ENCODE measurements around the gene OCA2.
A peak's percentile ranks its signal among the peaks of the same experiment; 100 is the strongest.

The OCA2 gene

DNA sequence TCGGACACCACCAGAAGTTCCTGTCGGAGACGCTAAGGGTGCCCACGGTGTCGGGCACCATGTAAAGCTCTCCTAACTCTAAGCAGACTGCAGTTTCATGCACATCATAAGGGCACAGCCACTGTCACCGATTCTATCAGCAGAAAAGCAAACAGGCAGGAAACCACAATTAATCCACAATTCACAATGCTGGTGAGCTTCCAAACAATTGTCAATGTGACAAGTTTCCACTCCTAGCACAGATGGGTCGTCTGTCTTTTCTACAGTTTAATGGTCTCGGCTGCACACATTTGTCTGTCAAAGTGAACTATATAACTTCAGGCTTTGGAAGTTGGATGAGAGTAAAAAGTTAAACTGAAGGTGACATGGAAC, 8.8 kb upstream of the OCA2 start:
- DNase-seq (ENCODE audit: low read depth): no peak
- H3K4me3 ChIP-seq (ENCODE audit: low read depth, low read length): no peak overlapping the region
- TF ChIP-seq, protein P1, sequence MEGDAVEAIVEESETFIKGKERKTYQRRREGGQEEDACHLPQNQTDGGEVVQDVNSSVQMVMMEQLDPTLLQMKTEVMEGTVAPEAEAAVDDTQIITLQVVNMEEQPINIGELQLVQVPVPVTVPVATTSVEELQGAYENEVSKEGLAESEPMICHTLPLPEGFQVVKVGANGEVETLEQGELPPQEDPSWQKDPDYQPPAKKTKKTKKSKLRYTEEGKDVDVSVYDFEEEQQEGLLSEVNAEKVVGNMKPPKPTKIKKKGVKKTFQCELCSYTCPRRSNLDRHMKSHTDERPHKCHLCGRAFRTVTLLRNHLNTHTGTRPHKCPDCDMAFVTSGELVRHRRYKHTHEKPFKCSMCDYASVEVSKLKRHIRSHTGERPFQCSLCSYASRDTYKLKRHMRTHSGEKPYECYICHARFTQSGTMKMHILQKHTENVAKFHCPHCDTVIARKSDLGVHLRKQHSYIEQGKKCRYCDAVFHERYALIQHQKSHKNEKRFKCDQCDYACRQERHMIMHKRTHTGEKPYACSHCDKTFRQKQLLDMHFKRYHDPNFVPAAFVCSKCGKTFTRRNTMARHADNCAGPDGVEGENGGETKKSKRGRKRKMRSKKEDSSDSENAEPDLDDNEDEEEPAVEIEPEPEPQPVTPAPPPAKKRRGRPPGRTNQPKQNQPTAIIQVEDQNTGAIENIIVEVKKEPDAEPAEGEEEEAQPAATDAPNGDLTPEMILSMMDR (IDR thresholded peaks at IDR 0.05; ENCODE audit: low read depth, low read length, missing control alignments): no peak

DNA sequence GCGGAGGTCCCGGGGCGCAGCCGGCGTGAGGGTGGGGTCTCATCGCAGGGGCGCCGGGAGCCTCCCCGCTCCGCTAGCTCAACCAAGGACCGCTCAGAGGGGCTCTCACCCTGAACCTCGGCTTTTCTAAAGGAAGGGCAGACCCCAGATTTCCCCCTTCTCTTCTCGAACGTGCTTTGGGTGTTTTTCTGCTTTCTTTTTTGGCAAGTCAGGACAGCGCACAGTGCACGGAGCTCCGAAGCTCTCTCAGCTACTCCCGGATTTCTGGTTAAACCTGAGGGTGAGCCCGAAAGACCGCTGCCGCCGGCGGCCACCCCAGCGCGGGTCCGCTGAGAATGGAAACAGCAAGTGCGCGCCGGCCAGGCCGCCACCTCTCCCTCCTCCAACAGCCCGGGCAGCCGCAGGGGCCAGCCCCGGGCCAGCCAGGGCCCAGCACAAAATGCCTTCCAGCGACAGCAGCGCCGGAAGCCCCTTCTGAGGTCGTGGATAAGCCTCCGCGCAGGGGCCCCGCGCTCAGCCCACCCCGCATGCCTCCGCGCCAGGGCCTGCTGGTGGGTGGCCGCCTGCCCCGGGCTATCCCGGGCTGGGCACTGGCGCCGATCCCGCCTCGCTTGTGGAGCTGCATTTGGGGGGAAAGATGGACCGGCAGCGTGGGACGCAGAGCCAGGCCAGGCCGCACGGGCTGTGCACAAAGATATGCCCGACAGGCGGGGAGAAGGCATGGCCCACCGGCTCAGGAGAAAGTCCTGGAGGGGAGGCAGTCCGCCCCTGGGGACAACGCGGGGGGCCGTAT, 8.2 kb upstream of the OCA2 start:
- TF ChIP-seq, protein P1 (IDR thresholded peaks at IDR 0.05; ENCODE audit: low read depth, low read length, missing control alignments): no peak
- no peak for DNase-seq (ENCODE audit: low read depth)
- peak overlapping the region; percentile 30 for H3K4me3 ChIP-seq (ENCODE audit: low read depth, low read length)

DNA sequence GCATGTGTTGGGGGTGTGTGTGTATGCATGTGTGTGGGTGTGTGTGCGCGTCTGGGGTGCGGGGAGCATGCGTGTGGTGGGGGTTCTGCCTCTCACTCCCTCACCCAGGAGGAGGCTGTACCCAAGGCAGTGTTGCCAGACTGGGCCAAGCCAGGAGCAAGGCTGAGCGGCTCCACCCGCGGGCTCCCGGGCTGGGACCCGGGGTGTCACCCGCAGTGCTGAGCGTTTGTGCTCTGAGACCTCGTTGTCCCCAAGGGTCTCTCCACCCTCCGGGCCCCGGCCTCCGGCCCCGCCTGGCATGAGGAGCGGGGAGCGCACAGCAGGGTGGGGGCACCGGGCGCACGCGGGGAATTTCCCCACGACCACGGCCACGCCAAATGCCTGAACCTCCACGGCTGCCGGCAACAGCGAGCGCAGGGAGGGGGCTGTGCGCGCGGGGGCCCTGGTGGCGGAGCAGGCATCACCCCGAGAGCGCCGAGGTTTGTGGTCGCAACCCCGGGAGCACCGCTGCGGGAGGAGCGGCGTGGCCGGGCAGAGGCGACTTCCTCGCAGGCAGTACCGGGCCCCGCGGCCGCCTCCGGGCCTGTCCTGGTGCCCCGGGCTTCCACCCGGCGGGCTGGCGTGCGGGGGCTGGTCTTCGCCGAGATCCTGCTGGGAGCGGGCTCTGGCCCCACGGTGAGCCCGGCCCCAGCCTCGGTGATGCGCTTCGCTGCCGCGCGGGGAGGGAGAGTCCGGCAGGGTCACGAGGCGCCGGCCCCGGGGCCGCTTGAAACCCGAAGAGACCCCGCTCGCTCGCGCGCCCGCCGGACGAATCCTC, 7.4 kb upstream of the OCA2 start:
- H3K4me3 ChIP-seq (ENCODE audit: low read depth, low read length): peak overlapping the region; percentile 30
- TF ChIP-seq, protein P1 (IDR thresholded peaks at IDR 0.05; ENCODE audit: low read depth, low read length, missing control alignments): no peak
- DNase-seq (ENCODE audit: low read depth): no peak

DNA sequence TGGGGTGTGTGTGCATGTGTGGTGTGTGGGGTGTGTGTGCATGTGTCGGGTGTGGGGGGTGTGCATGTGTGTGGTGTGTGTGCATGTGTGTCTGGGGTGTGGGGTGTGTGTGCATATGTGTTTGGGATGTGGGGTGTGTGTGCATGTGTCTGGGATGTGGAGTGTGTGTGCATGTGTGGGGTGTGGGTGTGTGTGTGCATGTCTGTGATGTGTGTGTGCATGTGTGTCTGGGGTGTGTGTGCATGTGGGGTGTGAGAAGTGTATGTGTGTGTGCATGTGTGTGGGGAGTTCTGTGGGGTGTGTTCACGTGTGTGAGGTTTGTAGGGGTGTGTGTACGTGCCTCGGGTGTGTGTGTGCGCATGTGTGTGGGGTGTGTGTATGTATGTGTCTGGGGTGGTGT, 6.7 kb upstream of the OCA2 start:
- no peak overlapping the region for H3K4me3 ChIP-seq (ENCODE audit: low read depth, low read length)
- no peak for DNase-seq (ENCODE audit: low read depth)
- TF ChIP-seq, protein P1 (IDR thresholded peaks at IDR 0.05; ENCODE audit: low read depth, low read length, missing control alignments): no peak

DNA sequence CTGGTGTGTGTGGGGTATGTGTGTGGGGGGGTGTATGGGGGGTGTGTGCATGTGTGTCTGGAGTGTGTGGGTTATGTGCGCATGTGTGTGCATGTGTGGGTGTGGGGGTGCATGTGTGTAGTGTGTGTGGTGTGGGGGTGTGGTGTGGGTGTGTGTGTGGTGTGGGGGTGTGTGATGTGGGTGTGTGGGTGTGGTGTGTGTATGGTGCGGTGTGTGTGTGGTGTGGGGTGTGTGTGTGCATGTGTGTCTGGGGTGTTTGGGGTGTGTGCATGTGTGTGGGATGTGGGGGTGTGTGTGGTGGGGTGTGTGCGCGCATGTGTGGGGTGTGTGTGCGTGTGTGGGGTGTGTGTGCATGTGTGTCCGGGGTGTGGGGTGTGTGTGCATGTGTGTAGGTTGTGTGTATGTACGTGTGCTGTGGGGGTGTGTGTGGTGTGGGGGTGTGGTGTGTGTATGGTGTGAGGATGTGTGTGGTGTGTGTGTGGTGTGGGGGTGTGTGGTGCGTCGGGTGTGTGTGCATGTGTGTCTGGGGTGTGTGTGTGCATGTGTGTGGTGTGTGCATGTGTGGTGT, 6.2 kb upstream of the OCA2 start:
- TF ChIP-seq, protein P1 (IDR thresholded peaks at IDR 0.05; ENCODE audit: low read depth, low read length, missing control alignments): no peak
- DNase-seq (ENCODE audit: low read depth): no peak
- H3K4me3 ChIP-seq (ENCODE audit: low read depth, low read length): no peak overlapping the region

DNA sequence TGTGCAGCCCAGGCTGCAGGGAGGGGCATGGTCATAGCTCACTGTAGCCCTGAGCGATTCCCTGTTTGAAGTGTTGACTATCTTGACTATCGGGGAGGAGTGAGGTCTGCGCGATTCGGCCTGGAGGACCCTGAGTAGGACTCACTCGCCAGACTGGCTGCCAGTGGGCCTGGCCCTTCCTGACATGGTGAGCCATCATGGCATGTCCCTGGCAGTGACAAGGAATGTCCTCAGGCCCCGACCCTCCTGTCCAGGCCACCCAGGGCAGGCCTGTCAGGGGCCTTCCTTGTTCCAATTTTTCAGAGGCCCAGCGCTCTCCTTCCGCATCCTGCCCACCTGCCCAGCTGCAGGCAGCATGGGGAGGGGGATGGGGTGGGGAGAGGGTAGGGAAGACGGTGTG, 5.2 kb upstream of the OCA2 start:
- DNase-seq (ENCODE audit: low read depth): no peak
- TF ChIP-seq, protein P1 (IDR thresholded peaks at IDR 0.05; ENCODE audit: low read depth, low read length, missing control alignments): no peak
- H3K4me3 ChIP-seq (ENCODE audit: low read depth, low read length): no peak overlapping the region

Data from GM12864 (cell line).